ENCODE measurements around the gene DOK1.

- no peak for TF ChIP-seq CTCF (IDR thresholded peaks at IDR 0.05)
- no peak for TF ChIP-seq POLR2AphosphoS5 (IDR thresholded peaks at IDR 0.05)
These were observed 18.2 kb upstream of the DOK1 start for GRCh38 chr2:74536166-74536950.

Data from stomach (tissue), 4 donors.